GM18873 (cell line): ENCODE results near the gene GCKR.

Experiments
- ATAC-seq: cut with Tn5 transposase; IDR thresholded peaks from one replicate; pipeline ENCODE4 v1.9.1; 2021; ENCODE audit warnings: mild to moderate bottlenecking, moderate library complexity, moderate number of reproducible peaks; ENCODE audit not compliant: unreplicated experiment, low FRiP score

The GCKR gene

DNA sequence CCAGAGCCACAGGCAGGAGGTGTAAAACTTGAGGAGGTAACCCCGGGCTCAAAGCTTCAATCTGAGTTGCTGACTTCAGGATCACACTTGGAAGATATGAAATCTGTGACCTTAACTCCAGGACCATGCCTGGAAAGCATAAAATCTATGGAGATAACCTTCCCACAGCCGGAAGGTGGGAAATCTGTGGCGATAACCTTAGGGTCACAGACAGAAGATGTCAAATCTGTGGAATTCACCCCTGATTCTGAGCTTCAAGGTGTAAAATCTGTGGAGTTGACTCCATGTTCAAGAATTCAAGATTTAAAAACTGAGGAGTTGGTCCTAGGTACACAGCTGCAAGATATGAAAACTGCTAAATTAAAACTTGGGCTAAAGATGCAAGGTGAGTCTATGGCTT, 74.6 kb downstream of the GCKR start:
- no peak for ATAC-seq

DNA sequence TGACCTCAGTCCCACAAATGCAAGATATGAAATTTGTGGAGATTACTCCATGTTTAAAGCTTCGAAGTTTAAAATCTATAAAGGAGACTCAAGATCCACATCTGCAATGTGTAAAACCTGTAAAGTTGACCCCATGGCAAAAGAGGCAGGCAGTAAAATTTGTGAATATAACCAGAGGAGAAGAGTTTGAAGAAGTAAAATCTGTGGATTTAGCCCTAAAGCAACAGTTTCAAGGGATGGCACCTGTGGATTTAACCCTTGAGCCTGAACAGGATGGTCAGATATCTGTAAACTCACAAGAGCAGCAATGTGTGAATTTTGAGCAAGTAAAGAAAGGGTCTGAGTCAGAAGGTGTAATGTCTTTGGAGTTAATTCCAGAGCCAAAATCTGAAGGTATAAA, 75.0 kb downstream of the GCKR start:
- no peak for ATAC-seq

DNA sequence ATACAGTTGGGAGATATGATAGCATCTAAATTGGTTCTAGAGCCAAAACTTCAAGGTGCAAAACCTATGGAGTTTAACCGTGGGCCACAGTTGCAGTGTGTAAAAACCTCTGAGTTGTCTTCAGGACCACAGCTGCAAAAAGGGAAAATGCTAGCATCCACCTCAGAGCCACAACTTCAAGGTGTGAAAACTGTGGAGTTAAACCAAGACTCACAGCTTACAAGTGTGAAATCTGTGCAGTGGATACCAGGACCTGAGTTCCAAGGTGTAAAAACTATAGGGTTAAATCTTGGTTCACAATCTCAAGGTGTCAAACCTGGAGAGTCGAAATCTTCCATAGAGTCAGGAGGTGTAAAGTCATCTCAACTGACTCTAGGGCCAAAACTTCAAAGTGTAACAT, 75.8 kb downstream of the GCKR start:
- ATAC-seq: no peak

DNA sequence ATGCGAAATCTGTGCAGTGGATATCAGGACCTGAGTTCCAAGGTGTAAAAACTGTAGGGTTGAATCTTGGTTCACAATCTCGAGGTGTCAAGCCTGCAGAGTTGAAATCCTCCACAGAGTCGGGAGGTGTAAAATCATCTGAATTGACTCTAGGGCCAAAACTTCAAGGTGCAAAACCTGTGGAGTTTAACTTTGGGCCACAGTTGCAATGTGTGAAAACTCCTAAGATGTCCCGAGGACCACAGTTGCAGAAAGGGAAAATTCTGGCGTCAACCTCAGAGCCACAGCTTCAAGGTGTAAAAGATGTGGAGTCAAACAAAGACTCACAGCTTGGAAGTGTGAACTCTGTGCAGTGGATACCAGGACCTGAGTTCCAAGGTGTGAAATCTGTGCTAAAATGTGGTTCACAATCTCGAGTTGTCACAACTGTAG, 76.4 kb downstream of the GCKR start:
- ATAC-seq: no peak
